Loucy (cell line): Measurements from ENCODE around the gene EBF3.

Experiments
- CTCF ChIP-seq: fragments of 200-600 bp; sonication (generic); conservative IDR thresholded peaks from 2 replicates; pipeline ENCODE4 v1.5.1; 2014; ENCODE audit warnings: mild to moderate bottlenecking, antibody characterized with exemption, low read length
- EZH2phosphoT487 ChIP-seq: fragments of 200-600 bp; IDR thresholded peaks from 2 replicates; pipeline ENCODE4 v1.6.1; 2018; ENCODE audit warnings: antibody characterized with exemption, mild to moderate bottlenecking, moderate library complexity, borderline replicate concordance

GRCh38 chr10:130000918-130001317 lies 36.8 kb upstream of the EBF3 start:
- TF ChIP-seq CTCF, result no peak
- no peak for TF ChIP-seq EZH2phosphoT487
